Measurements from ENCODE around the gene FAM47C. TPM values are rescaled to one million over a fixed set of nuclear protein-coding genes. Genes with fewer than 3 reads are reported as not detected.
"Not testable (repeated sequence)": the region's sequence is repeated elsewhere in the genome, so short reads cannot be mapped to it uniquely, and the experiment has no call there.

Gene FAM47C
- total RNA-seq (ENCODE audit: low replicate concordance), result not detected in 2 replicates

- not testable (repeated sequence) for H3K4me3 ChIP-seq (ENCODE audit: low read depth, low read length); DNase-seq (ENCODE audit: low read depth)
These were observed at the start of gene FAM47C for GRCh38 chrX:37008182-37008581. Gene FAM47C, plus strand, starts transcription at chrX:37008366. Its CDS starts 45 bp downstream, at chrX:37008411.

DNA sequence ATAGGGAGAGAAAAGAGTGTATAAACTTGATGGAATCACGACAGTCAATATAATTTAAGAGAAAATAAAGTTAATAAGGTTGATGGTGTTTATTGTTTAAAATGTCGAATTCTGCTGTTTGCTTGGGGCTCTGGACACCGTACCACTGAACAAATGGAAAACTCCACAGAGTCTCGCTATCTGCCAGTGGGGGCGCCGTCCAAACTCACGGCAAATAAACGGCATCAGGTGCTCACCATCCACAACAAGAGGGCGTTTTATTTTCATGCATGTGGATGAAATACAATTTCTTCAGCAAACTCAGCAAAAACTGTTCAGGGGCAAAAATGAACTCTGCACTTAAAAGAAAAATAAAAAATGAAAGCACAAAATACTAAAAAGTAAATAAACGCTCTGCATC lies 46.6 kb upstream of the FAM47C start:
- no peak for DNase-seq (ENCODE audit: low read depth)
- TF ChIP-seq, protein P1, sequence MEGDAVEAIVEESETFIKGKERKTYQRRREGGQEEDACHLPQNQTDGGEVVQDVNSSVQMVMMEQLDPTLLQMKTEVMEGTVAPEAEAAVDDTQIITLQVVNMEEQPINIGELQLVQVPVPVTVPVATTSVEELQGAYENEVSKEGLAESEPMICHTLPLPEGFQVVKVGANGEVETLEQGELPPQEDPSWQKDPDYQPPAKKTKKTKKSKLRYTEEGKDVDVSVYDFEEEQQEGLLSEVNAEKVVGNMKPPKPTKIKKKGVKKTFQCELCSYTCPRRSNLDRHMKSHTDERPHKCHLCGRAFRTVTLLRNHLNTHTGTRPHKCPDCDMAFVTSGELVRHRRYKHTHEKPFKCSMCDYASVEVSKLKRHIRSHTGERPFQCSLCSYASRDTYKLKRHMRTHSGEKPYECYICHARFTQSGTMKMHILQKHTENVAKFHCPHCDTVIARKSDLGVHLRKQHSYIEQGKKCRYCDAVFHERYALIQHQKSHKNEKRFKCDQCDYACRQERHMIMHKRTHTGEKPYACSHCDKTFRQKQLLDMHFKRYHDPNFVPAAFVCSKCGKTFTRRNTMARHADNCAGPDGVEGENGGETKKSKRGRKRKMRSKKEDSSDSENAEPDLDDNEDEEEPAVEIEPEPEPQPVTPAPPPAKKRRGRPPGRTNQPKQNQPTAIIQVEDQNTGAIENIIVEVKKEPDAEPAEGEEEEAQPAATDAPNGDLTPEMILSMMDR (IDR thresholded peaks at IDR 0.05; ENCODE audit: insufficient read depth, low read length), result no peak
- H3K4me3 ChIP-seq (ENCODE audit: low read depth, low read length), result no peak overlapping the region

DNA sequence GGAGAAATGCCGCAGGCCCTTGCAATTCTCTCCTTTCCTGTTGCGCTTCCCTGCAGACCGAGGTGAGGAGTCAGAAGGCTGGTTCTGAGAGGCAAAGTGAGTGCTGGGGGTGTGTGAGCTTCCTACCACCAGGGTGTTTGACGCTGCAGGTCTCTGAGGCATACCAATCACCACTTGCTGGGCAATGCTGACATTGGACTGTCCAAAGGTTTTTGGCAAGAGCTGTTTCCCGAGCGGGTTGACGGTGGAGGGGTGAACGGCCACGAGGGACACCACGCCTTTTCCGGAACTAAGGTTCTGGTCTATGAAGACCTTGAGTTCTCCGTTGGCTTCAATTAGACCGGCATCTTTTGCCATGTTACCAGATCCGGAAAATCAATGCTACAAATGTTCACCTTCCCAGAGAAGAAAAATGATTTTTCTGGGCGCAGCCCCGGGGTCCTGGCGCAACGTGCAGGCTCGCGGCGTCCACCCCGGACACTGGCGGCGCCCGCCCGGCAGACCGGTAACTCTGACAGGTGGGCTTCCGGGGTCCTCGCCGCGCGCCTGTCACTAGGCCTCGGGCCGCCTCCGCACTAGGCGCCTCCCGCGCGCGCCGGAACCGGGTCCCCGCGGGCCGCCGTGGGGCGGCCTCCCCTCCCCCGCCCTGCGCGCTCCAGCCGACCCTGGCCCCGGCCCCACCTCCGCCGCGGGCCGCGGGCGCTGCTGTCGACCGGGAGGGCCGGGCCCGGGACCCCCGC lies 44.9 kb upstream of the FAM47C start:
- H3K4me3 ChIP-seq (ENCODE audit: low read depth, low read length), result no peak overlapping the region
- TF ChIP-seq, protein P1 (IDR thresholded peaks at IDR 0.05; ENCODE audit: insufficient read depth, low read length), result no peak
- no peak for DNase-seq (ENCODE audit: low read depth)

DNA sequence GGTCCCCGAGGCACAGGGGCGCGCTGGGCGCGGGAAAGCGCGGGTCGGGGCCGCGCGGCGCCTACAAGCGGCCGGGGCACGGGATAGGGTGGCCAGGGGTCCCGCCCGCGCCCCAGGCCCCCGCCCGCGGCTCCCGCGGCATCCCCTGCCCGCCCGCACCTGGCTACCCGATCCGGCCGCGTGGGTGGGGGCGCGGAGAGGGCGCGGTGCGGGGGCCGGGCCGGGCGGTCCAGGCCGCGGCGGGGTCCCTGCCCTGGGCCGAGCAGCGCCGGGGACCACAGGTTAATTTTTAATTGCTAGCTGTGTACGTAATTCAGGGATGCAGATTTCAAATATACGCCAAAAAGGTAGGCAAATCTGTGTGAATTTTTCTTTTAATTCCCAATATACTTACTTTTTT lies 44.3 kb upstream of the FAM47C start:
- TF ChIP-seq, protein P1 (IDR thresholded peaks at IDR 0.05; ENCODE audit: insufficient read depth, low read length), result no peak
- no peak for DNase-seq (ENCODE audit: low read depth)
- no peak overlapping the region for H3K4me3 ChIP-seq (ENCODE audit: low read depth, low read length)

DNA sequence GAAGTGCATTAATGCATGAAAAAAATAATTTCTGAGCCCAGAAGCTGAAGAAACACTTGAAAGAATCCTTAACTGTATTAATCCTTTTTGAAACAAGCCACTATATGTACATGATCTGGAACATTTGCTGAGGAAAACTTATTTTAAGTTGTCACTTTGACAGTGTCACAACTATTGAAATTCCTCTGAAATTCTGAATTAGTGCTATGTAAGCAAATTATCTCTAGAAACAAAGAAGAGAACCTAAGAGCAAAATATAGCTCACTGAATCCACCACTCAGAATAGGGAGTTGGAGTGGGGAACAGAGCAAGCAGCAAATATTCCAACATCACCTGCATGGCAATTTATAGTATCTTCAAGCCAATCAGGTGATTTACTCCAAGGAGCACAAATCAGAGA lies 34.6 kb upstream of the FAM47C start:
- no peak for DNase-seq (ENCODE audit: low read depth)
- no peak overlapping the region for H3K4me3 ChIP-seq (ENCODE audit: low read depth, low read length)
- TF ChIP-seq, protein P1 (IDR thresholded peaks at IDR 0.05; ENCODE audit: insufficient read depth, low read length), result no peak

GRCh38 chrX:36974911-36975310 lies 33.3 kb upstream of the FAM47C start:
- H3K4me3 ChIP-seq (ENCODE audit: low read depth, low read length), result no peak overlapping the region
- no peak for DNase-seq (ENCODE audit: low read depth)
- TF ChIP-seq, protein P1 (IDR thresholded peaks at IDR 0.05; ENCODE audit: insufficient read depth, low read length), result no peak

- DNase-seq (ENCODE audit: low read depth), result peak; percentile 0
- TF ChIP-seq, protein P1 (IDR thresholded peaks at IDR 0.05; ENCODE audit: insufficient read depth, low read length), result no peak
- no peak overlapping the region for H3K4me3 ChIP-seq (ENCODE audit: low read depth, low read length)
These were observed 29.3 kb upstream of the FAM47C start for GRCh38 chrX:36978886-36979285.

All from fibroblast of the aortic adventitia (primary cell).